Endothelial cell of umbilical vein (primary cell): Measurements from ENCODE around the gene TRAPPC6A. TPM values are rescaled to one million over a fixed set of nuclear protein-coding genes. Genes with fewer than 3 reads are reported as not detected.

Experiments
- BruUV-seq: library from RNA; stranded (reverse); fragments of 400-500 nt; replicated peaks from 2 replicates; lab custom pipeline; 2021; lab: Mats Ljungman, UMichigan
- CTCF ChIA-PET: fragments of 300-600, 350-600 bp; sonication (Branson Sonifier 250); formaldehyde crosslinking; loops from one replicate; lab custom pipeline; 2021; ENCODE audit warnings: antibody characterized with exemption, inconsistent platforms; lab: Charles Lee
- POLR2A ChIA-PET: fragments of 300-600, 350-600 bp; sonication (Branson Sonifier 250); formaldehyde crosslinking; loops from one replicate; lab custom pipeline; 2021; ENCODE audit warnings: antibody characterized with exemption, inconsistent platforms; lab: Charles Lee
- DNase-seq: peaks from one replicate; pipeline ENCODE4 v3.0.0-alpha.2; 2011; ENCODE audit warnings: low read depth, low spot score
- FAIRE-seq: peaks from 2 replicates; lab custom pipeline; 2011; peaks lifted over from hg19 to GRCh38; lab: Jason Lieb, UNC
- H2AFZ ChIP-seq: 2 replicates; pipeline ENCODE4 v1.6.0; 2012; ENCODE audit warnings: low read depth, low read length, control low read depth, inconsistent platforms
- H3K27ac ChIP-seq: 2 replicates; pipeline ENCODE4 v1.5.1; 2011; ENCODE audit warnings: low read depth, mild to moderate bottlenecking, control low read depth, low read length, moderate library complexity; ENCODE audit not compliant: insufficient read depth
- H3K27me3 ChIP-seq, 2 experiments: 2 replicates each; pipeline versions ENCODE4 v1.6.0 to v1.6.1; 2011; ENCODE audit warnings: low read length in 2 of 2, mixed read lengths in 1 of 2; ENCODE audit not compliant: control insufficient read depth in 2 of 2, insufficient read depth in 2 of 2
- H3K36me3 ChIP-seq, 2 experiments: 2 replicates in 1 of 2; 3 replicates in 1 of 2; pipeline ENCODE4 v1.5.1; 2011; ENCODE audit warnings: low read length in 2 of 2, mild to moderate bottlenecking in 1 of 2, moderate library complexity in 1 of 2; ENCODE audit not compliant: control insufficient read depth in 2 of 2, insufficient read depth in 2 of 2; ENCODE audit errors: extremely low read depth in 1 of 2
- H3K4me1 ChIP-seq: 3 replicates; pipeline ENCODE4 v1.5.1; 2011; ENCODE audit warnings: mild to moderate bottlenecking, low read length; ENCODE audit not compliant: control insufficient read depth, insufficient read depth; ENCODE audit errors: extremely low read depth
- H3K4me2 ChIP-seq: 2 replicates; pipeline ENCODE4 v1.6.1; 2011; ENCODE audit warnings: low read length, control low read depth, mixed read lengths; ENCODE audit not compliant: insufficient read depth
- H3K4me3 ChIP-seq, 3 experiments: fragments of 200-600 bp in 1 of 3; sonication (generic), shearing (Covaris generic) in 1 of 3; replicated peaks in 1 of 3; 2 replicates each; pipeline ENCODE4 v1.5.1; 2011 to 2016; ENCODE audit warnings: control low read depth in 3 of 3, low read length in 3 of 3, mild to moderate bottlenecking in 2 of 3, inconsistent platforms in 1 of 3, low read depth in 1 of 3, moderate library complexity in 1 of 3; ENCODE audit not compliant: insufficient read depth in 1 of 3
- H3K79me2 ChIP-seq: 2 replicates; pipeline ENCODE4 v1.6.0; 2012; ENCODE audit warnings: low read length, inconsistent platforms; ENCODE audit not compliant: control insufficient read depth, insufficient read depth
- H3K9ac ChIP-seq: replicated peaks from 2 replicates; pipeline ENCODE3; 2011; ENCODE audit warnings: low read length, control low read depth; ENCODE audit not compliant: insufficient read depth; ENCODE audit errors: extremely low read depth
- H3K9me1 ChIP-seq: replicated peaks from 3 replicates; pipeline ENCODE4 v1.6.0; 2011; ENCODE audit warnings: mild to moderate bottlenecking, low read length; ENCODE audit not compliant: control insufficient read depth, insufficient read depth; ENCODE audit errors: extremely low read depth
- H3K9me3 ChIP-seq: replicated peaks from 2 replicates; pipeline ENCODE4 v1.5.1; 2012; ENCODE audit warnings: low read length, inconsistent platforms; ENCODE audit not compliant: control insufficient read depth, insufficient read depth
- H4K20me1 ChIP-seq: replicated peaks from 2 replicates; pipeline ENCODE3; 2011; ENCODE audit warnings: mild to moderate bottlenecking, low read length; ENCODE audit not compliant: control insufficient read depth, insufficient read depth; ENCODE audit errors: extremely low read depth
- EZH2 ChIP-seq: IDR thresholded peaks from 2 replicates; pipeline ENCODE4 v1.6.1; 2012; ENCODE audit warnings: borderline replicate concordance, low read depth, mild to moderate bottlenecking, moderate library complexity, low read length, inconsistent platforms; ENCODE audit not compliant: severe bottlenecking
- FOS ChIP-seq: IDR thresholded peaks from 2 replicates; pipeline ENCODE4 v1.6.1; 2011; ENCODE audit warnings: mild to moderate bottlenecking, low read length, moderate library complexity, borderline replicate concordance; ENCODE audit not compliant: insufficient read depth
- GATA2 ChIP-seq: IDR thresholded peaks from 2 replicates; pipeline ENCODE4 v1.7.0; 2011; ENCODE audit warnings: low read depth, mild to moderate bottlenecking, moderate library complexity, mixed read lengths, low read length; ENCODE audit not compliant: insufficient read length, insufficient read depth
- JUN ChIP-seq: IDR thresholded peaks from 2 replicates; pipeline ENCODE4 v1.6.1; 2011; ENCODE audit warnings: borderline replicate concordance, low read depth; ENCODE audit not compliant: insufficient read length, insufficient read depth
- MYC ChIP-seq: IDR thresholded peaks from one replicate; pipeline ENCODE4 v1.6.1; 2011; ENCODE audit warnings: mild to moderate bottlenecking, low read depth, low read length
- POLR2A ChIP-seq: IDR thresholded peaks from 2 replicates; pipeline ENCODE4 v1.6.1; 2012; ENCODE audit warnings: low read depth, mild to moderate bottlenecking, control low read depth, low read length
- POLR2AphosphoS5 ChIP-seq: IDR thresholded peaks from 2 replicates; pipeline ENCODE4 v1.6.1; 2012; ENCODE audit warnings: low read depth, mild to moderate bottlenecking, control low read depth, low read length, moderate library complexity; ENCODE audit not compliant: insufficient read depth
- dilution Hi-C: fragments of 300-500 bp; cut with MboI; formaldehyde crosslinking; loops from one replicate; pipeline ENCODE4 v1.15.0; 2019; ENCODE audit warnings: low sequenced_read_pairs; ENCODE audit not compliant: extremely low pct_ligation_motif_present
- intact Hi-C: fragments of 100-400 bp; cut with micrococcal nuclease; formaldehyde crosslinking; loops from one replicate; pipeline ENCODE4 v1.10.0; 2022
- polyA plus RNA-seq, 4 experiments: library from polyadenylated mRNA; depleted of rRNA in 3 of 4; stranded (reverse) in 3 of 4; unstranded in 1 of 4; fragments of >200 nt; gene quantifications; 2 replicates each; pipeline versions ENCODE4 v1.2.1 to v1.2.3, GENCODE V29; 2011 to 2012; ENCODE audit warnings: missing spikeins in 1 of 4
- total RNA-seq: library from RNA; stranded (reverse); gene quantifications from 2 replicates; pipeline ENCODE4 v1.2.3, GENCODE V29; 2021
- TF ChIP-seq, protein P1 (sequence below), 2 donors: IDR thresholded peaks; 1 replicate in 1 of 2; 2 replicates in 1 of 2; pipeline ENCODE4 v1.5.1; 2011; ENCODE audit warnings: low read length in 2 of 2, mild to moderate bottlenecking in 2 of 2, moderate library complexity in 2 of 2, control low read depth in 1 of 2, inconsistent platforms in 1 of 2, low read depth in 1 of 2; ENCODE audit not compliant: insufficient read depth in 1 of 2; ENCODE audit errors: extremely low read depth in 1 of 2
- TF ChIP-seq, protein P2 (sequence below): IDR thresholded peaks from 2 replicates; pipeline ENCODE4 v1.6.1; 2011; ENCODE audit not compliant: insufficient read depth, insufficient read length

The TRAPPC6A gene
- total and polyA plus RNA-seq, 2 donors (not counting 3 experiments of a cell fraction or from before 2014, with no cell fraction given): 18.1 to 45.4 TPM

DNA sequence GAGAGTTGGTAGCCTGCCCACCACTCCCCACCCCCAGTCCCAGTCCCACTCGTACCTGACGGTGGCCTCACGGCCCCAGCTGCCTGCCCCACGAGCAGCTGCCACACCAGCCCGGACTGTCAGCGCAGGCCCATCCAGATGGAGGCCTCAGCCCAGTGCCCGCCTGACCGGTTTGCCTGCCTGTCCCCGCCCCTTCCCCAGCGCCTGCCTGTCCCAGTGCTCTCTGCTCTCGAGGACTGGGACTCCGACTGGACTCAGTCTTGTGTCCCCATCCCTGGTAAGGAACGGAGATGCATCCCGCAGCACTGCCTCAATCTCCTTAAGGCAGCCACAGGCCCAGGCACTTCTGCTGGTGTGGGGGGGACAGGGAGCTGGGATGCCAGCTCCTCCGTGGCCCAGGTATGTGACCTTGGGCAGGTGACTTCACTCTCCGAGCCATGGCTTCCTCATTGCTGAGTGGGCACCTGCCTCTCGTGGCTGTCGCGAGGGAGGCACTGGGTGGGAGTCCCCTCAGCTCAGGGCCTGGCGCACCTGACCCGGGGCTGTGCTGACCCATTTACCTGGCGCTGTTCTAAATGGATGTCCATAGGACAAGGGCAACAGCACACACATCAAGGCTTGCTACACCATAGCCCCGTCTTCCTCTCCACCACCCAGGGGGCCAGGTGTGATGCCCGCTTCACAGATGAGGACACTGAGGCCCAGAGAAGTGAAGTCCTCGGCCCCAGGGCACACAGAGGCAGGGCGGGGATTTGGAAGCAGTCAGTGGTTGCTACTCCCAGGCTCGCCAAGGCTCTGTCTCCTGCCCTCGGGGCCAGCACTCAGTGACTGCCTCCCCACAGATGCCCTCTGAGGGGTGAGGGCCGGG lies 16.9 kb downstream of the TRAPPC6A start, which contains the start of gene NKPD1:
TSS of gene NKPD1 (minus strand) at position 113 of the 868 bp plus-strand sequence. CDS start 832 bp downstream, outside the sequence.
- no peak within 1 kb of the TSS for H3K4me3 ChIP-seq
- dilution Hi-C loops: no loop called here
- CTCF ChIA-PET: interaction anchor here (1.0 to 1.3 kb wide), 4 partner anchors 17 to 178 kb away, joined by 3 to 4 read pairs (median 4); partner anchors contain the start of genes BLOC1S3 and TRAPPC6A

More for the DNA sequence above, 16.9 kb downstream of the TRAPPC6A start, which contains the start of gene NKPD1:
- Histone ChIP-seq H3K27me3 (no peaks in the 10 kb centered on the region), H3K9me3 (no peaks in the 10 kb centered on the region), H3K4me1 (peaks cover 6% of the 10 kb centered on the region), H3K9me1 (no peaks in the 10 kb centered on the region), H3K4me2 (no peak within 1 kb of the TSS), H3K9ac (no peak within 1 kb of the TSS), H2AFZ (no peak within 1 kb of the TSS), H3K79me2 (no peaks in the 10 kb centered on the region), H3K27ac (no peak within 1 kb of the TSS), H3K36me3 (no peaks in the 10 kb centered on the region), H4K20me1 (no peaks in the 10 kb centered on the region)
- TF ChIP-seq FOS: no peak
- no peak for TF ChIP-seq MYC
- TF ChIP-seq, protein P1, sequence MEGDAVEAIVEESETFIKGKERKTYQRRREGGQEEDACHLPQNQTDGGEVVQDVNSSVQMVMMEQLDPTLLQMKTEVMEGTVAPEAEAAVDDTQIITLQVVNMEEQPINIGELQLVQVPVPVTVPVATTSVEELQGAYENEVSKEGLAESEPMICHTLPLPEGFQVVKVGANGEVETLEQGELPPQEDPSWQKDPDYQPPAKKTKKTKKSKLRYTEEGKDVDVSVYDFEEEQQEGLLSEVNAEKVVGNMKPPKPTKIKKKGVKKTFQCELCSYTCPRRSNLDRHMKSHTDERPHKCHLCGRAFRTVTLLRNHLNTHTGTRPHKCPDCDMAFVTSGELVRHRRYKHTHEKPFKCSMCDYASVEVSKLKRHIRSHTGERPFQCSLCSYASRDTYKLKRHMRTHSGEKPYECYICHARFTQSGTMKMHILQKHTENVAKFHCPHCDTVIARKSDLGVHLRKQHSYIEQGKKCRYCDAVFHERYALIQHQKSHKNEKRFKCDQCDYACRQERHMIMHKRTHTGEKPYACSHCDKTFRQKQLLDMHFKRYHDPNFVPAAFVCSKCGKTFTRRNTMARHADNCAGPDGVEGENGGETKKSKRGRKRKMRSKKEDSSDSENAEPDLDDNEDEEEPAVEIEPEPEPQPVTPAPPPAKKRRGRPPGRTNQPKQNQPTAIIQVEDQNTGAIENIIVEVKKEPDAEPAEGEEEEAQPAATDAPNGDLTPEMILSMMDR (IDR thresholded peaks at IDR 0.05; ENCODE audit: extremely low read depth in 1 of 2, insufficient read depth in 1 of 2, low read depth in 1 of 2, low read length in 2 of 2): no peak
- TF ChIP-seq POLR2AphosphoS5: no peak
- TF ChIP-seq GATA2: no peak
- no peak for TF ChIP-seq POLR2A
- TF ChIP-seq EZH2: no peak
- TF ChIP-seq, protein P2, sequence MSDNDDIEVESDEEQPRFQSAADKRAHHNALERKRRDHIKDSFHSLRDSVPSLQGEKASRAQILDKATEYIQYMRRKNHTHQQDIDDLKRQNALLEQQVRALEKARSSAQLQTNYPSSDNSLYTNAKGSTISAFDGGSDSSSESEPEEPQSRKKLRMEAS: no peak
- no peak for TF ChIP-seq JUN
- DNase-seq (no peak), FAIRE-seq (no peak)
- BruUV-seq: no TSS peak
- POLR2A ChIA-PET: no interaction called here
- intact Hi-C loops: no loop called here
